T-helper 1 cell treated with Interleukin-12 subunit alpha and Interleukin-12 subunit beta and Interleukin-4 antibody, amounts not matched to agents 30 μg/mL and 1 μg/mL, for 36 hours (primary cell): Measurements from ENCODE around the gene ZNF746.
A peak's percentile ranks its signal among the peaks of the same experiment; 100 is the strongest.

Experiments used
- H3K27ac Mint-ChIP-seq: one replicate; pipeline ENCODE4 v1.8.0; 2021; ENCODE audit warnings: mild to moderate bottlenecking, mixed read lengths
- H3K27me3 Mint-ChIP-seq: one replicate; pipeline ENCODE4 v1.8.0; 2021; ENCODE audit warnings: low read depth, mixed read lengths
- H3K36me3 Mint-ChIP-seq: one replicate; pipeline ENCODE4 v1.8.0; 2021; ENCODE audit warnings: low read depth, mixed read lengths
- H3K4me1 Mint-ChIP-seq: one replicate; pipeline ENCODE4 v1.8.0; 2021; ENCODE audit warnings: low read depth, mixed read lengths
- H3K4me3 Mint-ChIP-seq: one replicate; pipeline ENCODE4 v1.8.0; 2021; ENCODE audit warnings: mild to moderate bottlenecking, moderate library complexity, mixed read lengths
- H3K9me3 Mint-ChIP-seq: one replicate; pipeline ENCODE4 v1.8.0; 2021; ENCODE audit warnings: mixed read lengths

Gene ZNF746

GRCh38 chr7:149475121-149476045 is 22.2 kb downstream of the ZNF746 start:
- peaks cover 60% of the 10 kb centered on the region for H3K36me3 Mint-ChIP-seq
- H3K4me1 Mint-ChIP-seq = no peaks in the 10 kb centered on the region
- H3K27ac Mint-ChIP-seq = no peak overlapping the region
- H3K27me3 Mint-ChIP-seq = no peaks in the 10 kb centered on the region
- peaks cover 14% of the 10 kb centered on the region for H3K9me3 Mint-ChIP-seq
- H3K4me3 Mint-ChIP-seq = no peak overlapping the region

DNA sequence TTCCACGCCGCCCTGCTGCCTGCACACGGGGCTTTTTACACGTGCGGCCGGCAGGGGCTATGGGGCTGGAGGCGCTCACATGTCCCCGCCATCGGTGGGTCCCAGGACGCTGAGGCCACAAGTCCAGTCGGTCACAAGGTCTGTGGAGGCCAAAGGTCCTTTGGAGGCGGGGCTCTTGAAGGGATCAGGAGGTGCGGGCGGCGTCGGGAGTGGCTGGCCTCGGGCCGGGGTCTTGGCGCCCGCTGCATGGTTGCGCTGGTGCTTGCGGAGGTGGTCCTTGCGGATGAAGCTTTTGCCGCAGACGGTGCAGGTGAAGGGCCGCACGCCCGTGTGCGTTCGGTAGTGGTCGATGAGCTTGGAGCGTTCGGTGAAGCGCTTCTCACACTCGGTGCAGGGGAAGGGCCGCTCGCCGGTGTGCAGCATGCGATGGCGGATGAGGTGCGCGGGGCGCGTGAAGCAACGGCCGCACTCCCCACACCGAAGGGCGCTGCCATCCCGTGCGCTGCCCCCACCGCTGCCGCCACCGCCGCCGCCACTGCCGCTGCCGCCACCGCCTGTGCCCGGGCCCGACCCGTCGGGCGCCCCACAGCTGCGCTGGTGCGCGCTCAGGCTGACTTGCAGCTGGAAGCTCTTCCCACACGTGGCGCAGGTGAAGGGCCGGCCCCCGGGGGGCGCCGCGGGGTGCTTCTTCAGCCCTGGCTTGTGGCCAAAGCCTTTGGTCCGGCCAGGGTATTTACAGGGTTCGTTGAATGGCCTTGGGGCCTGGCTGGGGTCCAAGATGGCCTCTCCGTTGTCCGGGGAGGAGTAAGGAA is 23.1 kb downstream of the ZNF746 start:
- peaks cover 65% of the 10 kb centered on the region for H3K36me3 Mint-ChIP-seq
- no peaks in the 10 kb centered on the region for H3K4me1 Mint-ChIP-seq

DNA sequence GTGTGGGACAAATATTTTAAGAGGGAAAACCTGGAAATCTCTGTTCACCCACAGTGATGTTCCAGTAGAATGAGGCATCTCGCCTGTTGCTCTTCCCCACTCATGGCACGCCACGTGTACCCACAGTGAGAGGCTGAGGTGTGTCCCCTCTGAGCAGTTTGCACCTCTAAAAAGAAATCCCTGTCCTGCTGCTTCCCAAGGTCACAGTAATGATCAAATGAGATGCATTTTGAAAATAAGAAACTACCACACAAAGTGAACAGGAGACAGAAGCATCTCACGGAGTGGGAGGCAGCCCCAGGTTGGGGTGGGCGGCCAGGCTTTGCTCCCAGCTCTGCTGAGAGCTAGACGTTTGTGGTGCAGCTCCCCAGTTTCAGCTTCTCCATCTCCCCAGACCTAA is 24.4 kb downstream of the ZNF746 start:
- no peak overlapping the region for H3K4me3 Mint-ChIP-seq
- peaks cover 54% of the 10 kb centered on the region for H3K36me3 Mint-ChIP-seq
- no peaks in the 10 kb centered on the region for H3K4me1 Mint-ChIP-seq
- peaks cover 4% of the 10 kb centered on the region for H3K9me3 Mint-ChIP-seq
- H3K27me3 Mint-ChIP-seq = no peaks in the 10 kb centered on the region
- no peak overlapping the region for H3K27ac Mint-ChIP-seq

More for the DNA sequence above, 23.1 kb downstream of the ZNF746 start:
- no peaks in the 10 kb centered on the region for H3K27me3 Mint-ChIP-seq
- no peak overlapping the region for H3K4me3 Mint-ChIP-seq
- peaks cover 14% of the 10 kb centered on the region for H3K9me3 Mint-ChIP-seq
- no peak overlapping the region for H3K27ac Mint-ChIP-seq

GRCh38 chr7:149471289-149471953 is 26.2 kb downstream of the ZNF746 start:
- H3K27ac Mint-ChIP-seq = no peak overlapping the region
- H3K4me3 Mint-ChIP-seq = no peak overlapping the region
- peaks cover 4% of the 10 kb centered on the region for H3K27me3 Mint-ChIP-seq
- H3K4me1 Mint-ChIP-seq = no peaks in the 10 kb centered on the region
- H3K36me3 Mint-ChIP-seq = peaks cover 43% of the 10 kb centered on the region
- peaks cover 6% of the 10 kb centered on the region for H3K9me3 Mint-ChIP-seq

GRCh38 chr7:149469806-149470205 is 27.8 kb downstream of the ZNF746 start:
- peaks cover 12% of the 10 kb centered on the region for H3K9me3 Mint-ChIP-seq
- H3K4me3 Mint-ChIP-seq = no peak overlapping the region
- no peak overlapping the region for H3K27ac Mint-ChIP-seq
- peaks cover 37% of the 10 kb centered on the region for H3K36me3 Mint-ChIP-seq
- no peaks in the 10 kb centered on the region for H3K4me1 Mint-ChIP-seq
- H3K27me3 Mint-ChIP-seq = peaks cover 15% of the 10 kb centered on the region

DNA sequence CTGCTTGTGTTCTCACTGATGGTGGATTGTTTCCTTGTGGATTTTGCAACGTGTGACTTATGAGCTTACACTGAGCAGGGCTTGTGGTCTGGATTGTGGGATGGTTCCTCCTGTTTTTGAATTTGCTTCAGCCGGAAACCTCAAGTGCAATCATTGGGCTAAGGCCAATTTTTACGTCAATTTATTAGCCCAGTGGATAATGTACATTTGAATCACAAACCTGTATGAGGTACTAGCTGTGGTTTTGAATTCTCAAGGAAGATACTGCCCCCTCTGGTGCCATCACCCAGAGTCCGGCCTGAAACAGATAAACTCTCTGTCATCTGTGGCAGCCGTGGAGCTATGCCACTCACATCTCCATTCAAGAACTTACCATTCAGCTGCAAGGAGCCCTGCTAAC is 29.4 kb downstream of the ZNF746 start:
- Mint-ChIP-seq H3K9me3 (peaks cover 12% of the 10 kb centered on the region), H3K4me1 (no peaks in the 10 kb centered on the region), H3K27ac (no peak overlapping the region), H3K36me3 (peaks cover 28% of the 10 kb centered on the region), H3K27me3 (peaks cover 21% of the 10 kb centered on the region), H3K4me3 (no peak overlapping the region)

DNA sequence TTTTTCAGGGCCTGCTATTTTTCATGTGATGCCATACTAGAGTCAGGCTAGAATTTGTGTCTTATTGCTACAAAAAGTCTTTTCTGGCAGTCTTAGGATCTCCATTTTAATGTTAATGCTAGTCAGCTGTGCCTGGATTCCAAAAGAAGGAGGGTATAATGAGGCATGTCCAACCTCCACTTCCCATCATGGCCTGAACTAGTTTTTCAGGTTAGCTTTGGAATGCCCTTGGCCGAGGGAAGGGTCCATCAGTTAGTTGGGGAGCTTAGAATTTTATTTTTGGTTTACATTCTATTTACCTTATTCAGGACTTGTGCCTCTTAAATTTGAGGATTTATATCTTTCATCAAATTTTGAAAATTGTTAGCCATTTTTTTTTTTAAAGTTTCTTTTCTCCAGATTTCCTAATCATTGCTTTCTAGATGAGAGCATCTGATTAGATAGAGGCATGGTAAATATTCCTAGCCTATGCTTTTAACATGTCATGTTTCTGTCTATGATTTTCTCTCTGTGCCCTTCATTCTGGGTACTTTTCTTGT is 30.2 kb downstream of the ZNF746 start:
- Mint-ChIP-seq H3K4me3 (no peak overlapping the region), H3K4me1 (no peaks in the 10 kb centered on the region), H3K36me3 (peaks cover 20% of the 10 kb centered on the region), H3K9me3 (peaks cover 12% of the 10 kb centered on the region), H3K27ac (no peak overlapping the region), H3K27me3 (peaks cover 23% of the 10 kb centered on the region)

GRCh38 chr7:149466364-149466763 is 31.2 kb downstream of the ZNF746 start:
- peaks cover 29% of the 10 kb centered on the region for H3K27me3 Mint-ChIP-seq
- H3K4me3 Mint-ChIP-seq = no peak overlapping the region
- peaks cover 13% of the 10 kb centered on the region for H3K36me3 Mint-ChIP-seq
- peaks cover 12% of the 10 kb centered on the region for H3K9me3 Mint-ChIP-seq
- H3K4me1 Mint-ChIP-seq = peaks cover under 1% of the 10 kb centered on the region
- no peak overlapping the region for H3K27ac Mint-ChIP-seq

- Mint-ChIP-seq H3K4me3 (no peak overlapping the region), H3K27me3 (peaks cover 29% of the 10 kb centered on the region), H3K27ac (no peak overlapping the region), H3K4me1 (peaks cover 9% of the 10 kb centered on the region), H3K36me3 (no peaks in the 10 kb centered on the region), H3K9me3 (peaks cover 9% of the 10 kb centered on the region)
Observed at GRCh38 chr7:149463500-149464161, 34.0 kb downstream of the ZNF746 start.

- Mint-ChIP-seq H3K9me3 (peaks cover 9% of the 10 kb centered on the region), H3K4me1 (peaks cover 15% of the 10 kb centered on the region), H3K4me3 (no peak overlapping the region), H3K27me3 (peaks cover 26% of the 10 kb centered on the region), H3K36me3 (no peaks in the 10 kb centered on the region), H3K27ac (no peak overlapping the region)
Observed at GRCh38 chr7:149462101-149462520, 35.5 kb downstream of the ZNF746 start.

DNA sequence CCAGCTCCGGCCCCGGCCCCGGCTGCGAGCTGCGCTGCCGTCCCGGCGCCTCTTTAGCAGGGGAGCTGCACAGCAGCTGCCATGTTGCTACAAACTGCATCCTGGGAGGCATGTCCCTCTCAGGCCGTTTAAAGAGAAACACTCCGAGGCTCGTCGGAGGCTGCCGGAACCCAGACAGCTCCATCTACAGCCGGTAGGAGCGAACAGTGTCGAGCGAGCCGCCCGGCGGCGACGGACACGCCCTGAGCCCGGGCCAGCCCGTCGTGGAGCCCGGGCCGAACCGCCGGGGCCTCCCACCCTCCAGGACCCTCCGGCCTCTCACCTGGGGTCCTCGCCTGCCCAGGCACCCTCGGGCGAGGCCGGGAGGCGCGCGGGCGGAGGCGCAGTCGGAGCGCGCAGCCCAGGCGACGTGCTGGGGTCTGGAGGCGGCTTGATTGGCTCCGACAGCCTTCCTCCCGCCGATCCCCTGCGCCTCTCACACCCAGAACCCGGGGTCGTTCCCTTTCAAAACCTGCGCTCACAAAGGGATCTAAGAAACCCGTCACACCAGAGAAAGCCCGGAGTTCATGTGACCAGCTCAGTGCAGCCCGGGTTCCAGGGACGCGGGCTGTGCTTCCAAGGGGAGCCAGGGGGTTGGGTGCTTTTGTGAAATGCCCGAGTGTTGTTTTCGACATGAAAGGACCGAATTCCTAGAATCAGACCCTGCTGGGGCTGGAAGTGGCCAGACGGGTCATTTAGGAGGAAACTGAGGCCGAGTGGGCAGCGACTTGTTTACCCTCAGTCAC is 36.9 kb downstream of the ZNF746 start, which contains the start of gene ZNF777:
TSS of gene ZNF777 (minus strand) at position 570 of the 785 bp plus-strand sequence. CDS start 5,040 bp downstream, outside the sequence.
- Mint-ChIP-seq H3K27ac (no peak within 1 kb of the TSS), H3K9me3 (no peaks in the 10 kb centered on the region), H3K36me3 (peaks cover 1% of the 10 kb centered on the region), H3K27me3 (peaks cover 21% of the 10 kb centered on the region), H3K4me3 (peak within 1 kb of the TSS; percentile 79), H3K4me1 (peaks cover 15% of the 10 kb centered on the region)

GRCh38 chr7:149459540-149460452 is 37.8 kb downstream of the ZNF746 start:
- H3K27ac Mint-ChIP-seq = no peak overlapping the region
- H3K9me3 Mint-ChIP-seq = no peaks in the 10 kb centered on the region
- H3K4me1 Mint-ChIP-seq = peaks cover 15% of the 10 kb centered on the region
- H3K4me3 Mint-ChIP-seq = no peak overlapping the region
- peaks cover 14% of the 10 kb centered on the region for H3K27me3 Mint-ChIP-seq
- peaks cover 7% of the 10 kb centered on the region for H3K36me3 Mint-ChIP-seq
